GM12878 (cell line): Measurements from ENCODE around the gene GABRR3. TPM values are rescaled to one million over a fixed set of nuclear protein-coding genes. Genes with fewer than 3 reads are reported as not detected.

Experiments used
- ATAC-seq: fragments of 200-7000 bp; cut with Tn5 transposase; 3 replicates; pipeline ENCODE4 v1.9.1; 2020; ENCODE audit warnings: mild to moderate bottlenecking, moderate library complexity
- BruUV-seq: library from RNA; stranded (reverse); fragments of 400-500 nt; replicated peaks from 2 replicates; lab custom pipeline; 2021; lab: Mats Ljungman, UMichigan
- CTCF ChIA-PET: fragments of 300-600 bp; sonication (Branson Sonifier 250); formaldehyde crosslinking; extraction: SDS; loops from one replicate; lab custom pipeline; 2021; ENCODE audit warnings: inconsistent platforms; lab: Yijun Ruan, JAX
- POLR2A ChIA-PET: fragments of 350-600 bp; formaldehyde crosslinking; extraction: SDS; loops from one replicate; lab custom pipeline; 2021; ENCODE audit warnings: inconsistent platforms; lab: Charles Lee
- RAD21 ChIA-PET: fragments of 300-600 bp; sonication (Branson Sonifier 250); formaldehyde crosslinking; loops from one replicate; lab custom pipeline; 2023; ENCODE audit warnings: antibody characterized with exemption; ENCODE audit not compliant: unreplicated experiment; lab: Charles Lee
- SMC1A ChIA-PET: fragments of 300-600 bp; sonication (Branson Sonifier 250); formaldehyde crosslinking; loops from one replicate; lab custom pipeline; 2023; ENCODE audit not compliant: unreplicated experiment, uncharacterized antibody; lab: Charles Lee
- DNase-seq: peaks from one replicate; pipeline ENCODE4 v3.0.0-alpha.2; 2011; ENCODE audit warnings: low read depth, low spot score
- FAIRE-seq: peaks from 3 replicates; lab custom pipeline; 2011; peaks lifted over from hg19 to GRCh38; lab: Jason Lieb, UNC
- H2AFZ ChIP-seq: 2 replicates; pipeline ENCODE4 v1.6.0; 2011; ENCODE audit warnings: low read depth, low read length, control low read depth; ENCODE audit not compliant: control insufficient read depth
- H3K27ac ChIP-seq: 2 replicates; pipeline ENCODE4 v1.5.1; 2011; ENCODE audit warnings: control low read depth; ENCODE audit not compliant: control insufficient read depth, insufficient read depth
- H3K27me3 ChIP-seq, 2 experiments: replicated peaks in 1 of 2; 2 replicates each; pipeline versions ENCODE4 v1.6.0 to v1.6.1; 2011; ENCODE audit warnings: low read length in 1 of 2; ENCODE audit not compliant: control insufficient read depth in 2 of 2, insufficient read depth in 2 of 2
- H3K36me3 ChIP-seq, 2 experiments: 2 replicates each; pipeline ENCODE4 v1.5.1; 2011; ENCODE audit warnings: low read length in 1 of 2; ENCODE audit not compliant: control insufficient read depth in 2 of 2, insufficient read depth in 2 of 2
- H3K4me1 ChIP-seq: 2 replicates; pipeline ENCODE4 v1.6.1; 2011; ENCODE audit warnings: mild to moderate bottlenecking, low read length, moderate library complexity, mixed read lengths; ENCODE audit not compliant: control insufficient read depth, insufficient read depth
- H3K4me2 ChIP-seq: 2 replicates; pipeline ENCODE4 v1.6.0; 2011; ENCODE audit warnings: control low read depth; ENCODE audit not compliant: control insufficient read depth, insufficient read depth
- H3K4me3 ChIP-seq: fragments of 200-600 bp; sonication (generic); 2 replicates; pipeline ENCODE4 v1.5.1; 2016
- H3K79me2 ChIP-seq: 2 replicates; pipeline ENCODE4 v1.6.0; 2011; ENCODE audit warnings: low read length; ENCODE audit not compliant: control insufficient read depth, insufficient read depth
- H3K9ac ChIP-seq: 2 replicates; pipeline ENCODE4 v1.8.0; 2011; ENCODE audit warnings: low read length, control low read depth, mixed read lengths; ENCODE audit not compliant: control insufficient read depth, insufficient read depth
- H3K9me3 ChIP-seq: replicated peaks from 3 replicates; pipeline ENCODE4 v1.5.1; 2011; ENCODE audit warnings: mild to moderate bottlenecking, low read length; ENCODE audit not compliant: control insufficient read depth, insufficient read depth
- H4K20me1 ChIP-seq: 2 replicates; pipeline ENCODE4 v1.6.0; 2011; ENCODE audit not compliant: control insufficient read depth, insufficient read depth
- CHD1 ChIP-seq: IDR thresholded peaks from 2 replicates; pipeline ENCODE4 v1.6.1; 2012; ENCODE audit warnings: low read depth, low read length, improper control_type of control experiment
- IKZF1 ChIP-seq: fragments of 450-650 bp; conservative IDR thresholded peaks from 2 replicates; pipeline ENCODE4 v1.6.1; 2017; ENCODE audit warnings: antibody characterized with exemption, mild to moderate bottlenecking
- KAT2A ChIP-seq: conservative IDR thresholded peaks from 2 replicates; pipeline ENCODE4 v1.6.1; 2011; ENCODE audit warnings: low read depth, low read length; ENCODE audit not compliant: control insufficient read depth
- MTA2 ChIP-seq: fragments of 450-650 bp; IDR thresholded peaks from 2 replicates; pipeline ENCODE4 v1.6.1; 2016; ENCODE audit warnings: low read depth, mild to moderate bottlenecking, moderate library complexity
- MYB ChIP-seq: fragments of 150-350 bp; IDR thresholded peaks from 2 replicates; pipeline ENCODE4 v1.6.1; 2014; ENCODE audit warnings: mild to moderate bottlenecking, low read depth, low read length, borderline replicate concordance
- NR2C2 ChIP-seq: IDR thresholded peaks from 2 replicates; pipeline ENCODE4 v1.6.1; 2011; ENCODE audit warnings: borderline replicate concordance, low read depth; ENCODE audit not compliant: control insufficient read depth, insufficient read length
- POLR2AphosphoS5 ChIP-seq: IDR thresholded peaks from 2 replicates; pipeline ENCODE4 v1.6.1; 2011; ENCODE audit warnings: mild to moderate bottlenecking, low read length, inconsistent platforms
- RAD51 ChIP-seq: fragments of 450-650 bp; IDR thresholded peaks from 2 replicates; pipeline ENCODE4 v1.6.1; 2016; ENCODE audit warnings: moderate library complexity, mild to moderate bottlenecking, inconsistent platforms
- SMAD5 ChIP-seq: IDR thresholded peaks from 2 replicates; pipeline ENCODE4 v1.6.1; 2016; ENCODE audit warnings: antibody characterized with exemption, low read depth
- ZNF217 ChIP-seq: fragments of 450-650 bp; IDR thresholded peaks from 2 replicates; pipeline ENCODE4 v1.6.1; 2017; ENCODE audit warnings: antibody characterized with exemption, mild to moderate bottlenecking
- ZSCAN29 ChIP-seq: fragments of 450-650 bp; IDR thresholded peaks from 2 replicates; pipeline ENCODE4 v1.6.1; 2017; ENCODE audit warnings: mild to moderate bottlenecking, moderate library complexity
- WGBS: methylation state at CpG from one replicate; pipeline ENCODE4 v1.1.6; 2016; ENCODE audit warnings: low lambda C conversion rate; ENCODE audit not compliant: insufficient replicate concordance, insufficient coverage; ENCODE audit errors: missing lambda C conversion rate; 5-methylcytosine and 5-hydroxymethylcytosine counted together
- in situ Hi-C: fragments of 300-500 bp; cut with MboI; formaldehyde crosslinking; loops from 9 replicates; pipeline ENCODE4 v1.14.3; 2018; ENCODE audit warnings: mixed read lengths
- intact Hi-C: fragments of 100-400 bp; cut with micrococcal nuclease; formaldehyde crosslinking; loops from one replicate; pipeline ENCODE4 v1.14.2; 2022; ENCODE audit not compliant: unreplicated experiment
- polyA plus RNA-seq, 11 experiments: library from polyadenylated mRNA; depleted of rRNA in 4 of 11; unstranded in 6 of 11; stranded (reverse) in 5 of 11; fragments of >200 nt; fragmentation: Nextera tagmentation in 4 of 11; fragmentation: Illumina TruSeq in 1 of 11; extraction: Ambion mirVana in 4 of 11; extraction: Trizol in 1 of 11; gene quantifications; 1 replicate in 1 of 11; 2 replicates in 10 of 11; pipeline versions ENCODE4 v1.2.1 to v1.2.3, GENCODE V29; 2011 to 2016; ENCODE audit warnings: inconsistent platforms in 2 of 11, missing spikeins in 2 of 11, low read depth in 1 of 11
- total RNA-seq, 4 experiments: library from RNA; depleted of rRNA in 3 of 4; stranded (reverse); fragments of >200 nt in 3 of 4; fragmentation: Illumina TruSeq in 1 of 4; extraction: Trizol in 1 of 4; gene quantifications; 2 replicates each; pipeline versions ENCODE4 v1.2.1 to v1.2.3, GENCODE V29; 2013 to 2021

GABRR3 gene
- total and polyA plus RNA-seq, 10 of the 15 experiments (the other 5 are each of a cell fraction or from before 2014, with no cell fraction given): not detected

DNA sequence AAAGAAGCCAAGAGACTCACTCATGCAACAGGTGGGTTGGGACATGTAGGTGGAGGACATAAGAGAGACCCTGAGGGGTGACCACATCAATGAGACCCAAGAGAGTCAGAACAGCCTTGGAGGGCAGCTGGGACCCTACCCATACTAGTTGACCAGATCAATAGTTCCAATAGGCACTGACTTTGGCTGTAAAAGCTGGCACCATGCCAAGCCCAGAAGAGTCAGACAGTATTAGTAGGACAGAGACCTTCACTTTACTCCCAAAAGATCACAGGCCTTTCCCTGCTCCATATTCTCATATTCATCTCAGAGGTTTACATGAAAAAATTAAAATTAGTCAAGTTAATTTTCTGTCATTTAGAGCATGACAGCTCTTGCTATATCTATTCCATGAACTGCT lies 20.9 kb upstream of the GABRR3 start (continued):
- TF ChIP-seq IKZF1 (no peak), POLR2AphosphoS5 (no peak)

DNA sequence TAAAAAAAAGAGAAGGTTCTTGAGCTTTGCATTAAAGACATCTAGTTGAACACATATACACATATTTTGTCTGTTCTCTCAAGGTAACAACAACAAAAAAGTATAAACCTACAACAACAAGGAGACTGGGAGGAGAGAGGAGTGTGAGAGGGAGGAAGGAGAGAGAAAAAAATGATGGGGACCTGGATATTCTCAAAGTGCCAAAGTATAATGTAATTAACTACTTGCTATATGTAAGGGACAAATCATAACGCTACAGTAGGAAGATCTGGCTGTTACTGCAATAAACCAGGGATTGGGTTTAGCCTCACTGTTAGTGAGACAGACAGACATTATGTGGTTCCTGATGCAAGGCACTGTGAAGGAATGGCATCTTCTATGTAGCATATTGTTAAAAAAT lies 14.2 kb upstream of the GABRR3 start:
- FAIRE-seq (no peak), ATAC-seq (no peak), DNase-seq (no peak)
- no peaks in the 10 kb centered on the region for H3K9me3 ChIP-seq
- 7% methylated on average over 1 of the region's 1 CpG for WGBS
- intact Hi-C loops (no loop called here), in situ Hi-C loops (no loop called here)
- no peaks in the 10 kb centered on the region for H3K79me2 ChIP-seq
- no peak overlapping the region for H3K9ac ChIP-seq
- ChIA-PET CTCF (interaction anchor here (1.2 to 1.3 kb wide), 2 partner anchors 9 to 281 kb away, joined by 3 to 6 read pairs; no protein-coding TSS in a partner anchor), POLR2A (no interaction called here), SMC1A (interaction anchor here (0.8 to 1.0 kb wide), 2 partner anchors 9 to 16 kb away, joined by 3 to 4 read pairs; no protein-coding TSS in a partner anchor), RAD21 (no interaction called here)
- no peaks in the 10 kb centered on the region for H3K4me1 ChIP-seq
- H3K27me3 ChIP-seq: no peaks in the 10 kb centered on the region
- BruUV-seq: no TSS peak
- no peaks in the 10 kb centered on the region for H3K36me3 ChIP-seq
- no peak for TF ChIP-seq NR2C2
- no peak for TF ChIP-seq POLR2AphosphoS5
- TF ChIP-seq CHD1: no peak
- no peak for TF ChIP-seq MYB
- TF ChIP-seq ZSCAN29: no peak
- no peak for TF ChIP-seq ZNF217
- no peak for TF ChIP-seq KAT2A
- no peak for TF ChIP-seq MTA2
- no peak for TF ChIP-seq RAD51
- TF ChIP-seq SMAD5: no peak
- H4K20me1 ChIP-seq: no peaks in the 10 kb centered on the region
- no peak overlapping the region for H3K4me2 ChIP-seq
- H3K4me3 ChIP-seq: no peak overlapping the region
- H3K27ac ChIP-seq: no peak overlapping the region
- H2AFZ ChIP-seq: no peak overlapping the region
